Activated naive CD4-positive, alpha-beta T cell treated with anti-CD3 and anti-CD28 coated beads, Interleukin-2, amount 50 U/mL, for 16 hours (primary cell): Measurements from ENCODE around the gene BCAS3.

Experiments used
- DNase-seq: peaks from one replicate; pipeline ENCODE4 v3.0.0-alpha.2; 2020

BCAS3 gene

DNA sequence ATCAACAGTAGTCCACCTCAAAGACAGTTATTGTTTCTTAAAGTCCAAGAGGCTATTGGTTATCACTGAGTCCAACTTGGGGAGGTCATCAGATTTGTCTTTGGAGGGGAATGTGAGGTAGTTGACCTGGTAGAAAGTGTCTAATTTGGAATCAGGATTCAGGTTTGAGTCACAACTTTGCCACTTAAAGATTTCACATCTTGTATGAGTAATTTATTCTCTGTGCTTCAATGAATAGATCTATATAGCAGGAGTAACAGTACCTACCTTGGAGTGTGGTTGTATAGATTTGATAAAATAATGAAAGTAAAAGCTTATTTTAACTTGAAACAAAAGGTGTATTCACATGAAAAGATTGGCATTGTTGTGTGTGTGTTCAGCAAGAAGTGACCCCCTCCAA lies 602.7 kb downstream of the BCAS3 start:
- no peak for DNase-seq

DNA sequence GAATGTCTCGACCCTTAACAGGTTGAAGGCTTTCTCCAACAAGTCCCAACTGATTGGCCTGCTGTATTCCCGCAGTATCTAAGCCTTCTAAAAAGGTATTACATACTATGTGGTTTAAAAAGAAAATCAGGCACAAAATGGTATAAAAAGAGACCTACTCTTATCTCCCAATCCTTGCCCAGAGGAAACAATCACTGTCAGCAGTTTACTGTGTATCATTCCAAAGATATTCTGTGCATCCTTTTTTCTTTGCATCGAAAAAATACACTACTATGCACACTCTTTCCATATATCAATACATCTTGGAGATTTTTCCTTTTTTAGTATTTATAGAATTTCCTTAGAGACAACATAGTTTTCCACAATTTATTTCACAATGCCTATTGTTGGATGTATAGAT lies 603.2 kb downstream of the BCAS3 start:
- DNase-seq = no peak

DNA sequence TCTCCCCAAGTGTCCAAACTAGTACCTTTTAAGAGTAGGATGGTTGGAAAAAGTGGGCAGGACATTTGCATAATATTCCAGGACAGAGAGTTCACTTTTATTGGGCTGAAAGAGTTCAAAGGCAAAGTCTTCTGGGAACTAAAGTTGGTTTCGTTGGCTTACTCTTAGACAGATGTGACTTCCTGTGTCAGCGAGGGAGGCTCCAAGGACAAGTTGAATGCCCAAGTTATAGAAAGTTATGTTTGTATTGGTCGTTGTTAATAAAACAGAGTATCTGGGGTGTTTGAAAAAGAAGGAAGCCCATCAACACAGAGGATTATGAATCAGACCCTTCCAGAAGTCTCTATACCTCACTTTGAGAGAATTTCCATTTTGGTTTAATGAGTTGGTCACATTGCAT lies 604.7 kb downstream of the BCAS3 start:
- no peak for DNase-seq

DNA sequence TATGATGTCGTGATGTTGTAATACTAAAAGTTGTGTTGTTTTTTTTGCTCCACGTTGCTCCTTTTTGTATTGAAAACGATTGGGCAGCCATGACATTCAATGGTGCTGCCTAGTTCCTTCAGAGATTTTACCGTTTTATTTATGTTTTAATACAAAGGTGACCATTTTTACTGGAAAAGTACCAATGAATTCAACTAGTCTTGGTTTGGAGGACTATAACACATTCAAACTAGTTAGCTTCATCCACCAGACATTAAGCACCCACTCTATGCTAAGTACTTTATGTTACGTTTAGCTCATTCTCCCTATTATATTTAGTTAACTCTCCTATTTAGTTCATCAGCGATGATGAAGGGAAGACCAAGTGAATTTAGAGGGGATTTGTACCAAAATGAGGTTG lies 605.4 kb downstream of the BCAS3 start:
- no peak for DNase-seq

DNA sequence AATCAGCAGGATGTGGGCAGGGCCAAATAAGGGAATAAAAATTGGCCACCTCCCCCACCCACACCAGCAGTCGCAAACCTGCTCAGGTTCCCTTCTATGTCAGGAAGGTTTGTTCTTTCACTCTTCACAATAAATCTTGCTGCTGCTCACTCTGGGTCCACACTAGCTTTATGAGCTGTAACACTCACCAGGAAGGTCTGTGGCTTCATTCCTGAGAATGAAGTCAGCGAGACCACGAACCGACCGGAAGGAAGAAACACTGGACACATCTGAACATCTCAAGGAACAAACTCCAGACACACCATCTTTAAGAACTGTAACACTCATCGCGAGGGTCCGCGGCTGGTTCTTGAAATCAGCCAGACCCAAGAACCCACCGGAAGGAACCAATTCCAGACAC lies 606.5 kb downstream of the BCAS3 start:
- no peak for DNase-seq

DNA sequence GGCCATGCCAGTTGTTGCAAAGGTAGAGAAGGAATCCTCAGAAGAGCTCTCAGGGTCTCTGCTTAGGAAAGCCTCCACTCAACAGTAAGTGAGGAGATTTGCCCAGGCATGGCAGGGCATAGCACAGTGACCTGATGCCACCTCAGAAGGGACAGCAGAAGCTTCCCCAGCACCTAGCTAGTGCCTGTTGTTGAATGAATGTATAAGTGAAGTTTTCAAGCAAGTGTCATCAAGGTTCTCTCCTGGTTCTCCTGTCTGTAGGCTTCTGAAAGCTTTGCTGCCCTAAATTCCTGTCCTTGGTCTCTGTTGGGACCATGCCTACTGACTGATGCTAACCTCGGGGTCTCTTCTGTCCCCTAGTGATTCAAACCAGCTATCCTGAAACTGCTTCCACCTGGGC lies 607.1 kb downstream of the BCAS3 start:
- no peak for DNase-seq

DNA sequence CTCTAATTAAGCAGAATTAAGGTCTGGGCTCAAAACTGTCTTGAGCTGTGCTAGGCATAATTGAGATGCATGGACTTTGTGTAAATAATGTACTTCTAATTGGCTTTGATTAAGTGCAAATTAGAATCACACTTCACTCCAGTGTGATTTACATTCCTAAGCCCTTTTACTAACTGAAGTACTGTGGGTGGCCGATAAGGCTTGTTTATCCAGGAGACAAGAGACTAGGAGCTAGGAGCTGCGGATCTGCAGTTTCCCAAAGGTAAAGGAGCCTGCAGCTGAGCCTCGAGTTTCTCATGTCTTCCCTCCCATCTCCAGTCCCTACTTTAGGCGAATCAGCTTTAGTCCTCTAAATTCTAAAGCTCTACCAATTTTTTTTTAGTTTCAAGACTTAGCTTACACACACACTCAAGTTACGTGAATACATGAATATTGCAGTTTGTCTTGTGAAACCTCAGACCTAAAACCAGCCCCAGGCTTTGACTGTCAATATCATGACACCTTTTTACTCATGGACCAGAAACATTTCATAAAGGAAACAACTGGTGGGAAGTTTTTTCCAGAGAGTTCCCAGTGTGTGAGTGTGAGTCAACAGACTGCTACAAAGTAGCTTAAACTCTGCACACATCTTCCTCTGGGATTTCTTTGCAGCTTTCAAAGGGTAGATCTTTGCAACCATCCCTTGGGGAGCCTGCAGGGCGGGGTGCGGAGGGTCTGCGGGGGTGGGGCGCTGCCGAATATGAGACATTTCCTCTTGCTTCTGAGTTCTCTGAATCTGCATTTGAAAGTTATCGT lies 608.1 kb downstream of the BCAS3 start:
- DNase-seq = no peak

DNA sequence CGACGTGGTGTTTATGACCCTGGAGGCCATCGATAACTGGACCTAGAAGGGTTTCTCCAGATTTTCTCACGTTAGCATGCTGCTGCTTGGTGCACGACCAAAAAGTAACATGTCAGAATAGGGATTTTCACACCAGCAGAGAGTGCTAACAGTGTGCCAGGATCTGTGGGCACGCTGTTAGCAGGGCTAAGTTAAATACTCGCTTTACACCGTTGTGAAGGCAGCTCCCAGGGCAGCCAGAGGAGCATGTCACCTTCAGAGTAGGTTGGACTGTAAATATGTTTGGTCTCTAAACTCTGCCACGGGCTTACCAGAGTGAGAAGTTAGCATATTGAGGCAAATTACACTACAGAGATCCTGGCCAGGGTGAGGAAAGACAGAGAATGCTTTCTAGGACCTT lies 608.8 kb downstream of the BCAS3 start:
- no peak for DNase-seq

DNA sequence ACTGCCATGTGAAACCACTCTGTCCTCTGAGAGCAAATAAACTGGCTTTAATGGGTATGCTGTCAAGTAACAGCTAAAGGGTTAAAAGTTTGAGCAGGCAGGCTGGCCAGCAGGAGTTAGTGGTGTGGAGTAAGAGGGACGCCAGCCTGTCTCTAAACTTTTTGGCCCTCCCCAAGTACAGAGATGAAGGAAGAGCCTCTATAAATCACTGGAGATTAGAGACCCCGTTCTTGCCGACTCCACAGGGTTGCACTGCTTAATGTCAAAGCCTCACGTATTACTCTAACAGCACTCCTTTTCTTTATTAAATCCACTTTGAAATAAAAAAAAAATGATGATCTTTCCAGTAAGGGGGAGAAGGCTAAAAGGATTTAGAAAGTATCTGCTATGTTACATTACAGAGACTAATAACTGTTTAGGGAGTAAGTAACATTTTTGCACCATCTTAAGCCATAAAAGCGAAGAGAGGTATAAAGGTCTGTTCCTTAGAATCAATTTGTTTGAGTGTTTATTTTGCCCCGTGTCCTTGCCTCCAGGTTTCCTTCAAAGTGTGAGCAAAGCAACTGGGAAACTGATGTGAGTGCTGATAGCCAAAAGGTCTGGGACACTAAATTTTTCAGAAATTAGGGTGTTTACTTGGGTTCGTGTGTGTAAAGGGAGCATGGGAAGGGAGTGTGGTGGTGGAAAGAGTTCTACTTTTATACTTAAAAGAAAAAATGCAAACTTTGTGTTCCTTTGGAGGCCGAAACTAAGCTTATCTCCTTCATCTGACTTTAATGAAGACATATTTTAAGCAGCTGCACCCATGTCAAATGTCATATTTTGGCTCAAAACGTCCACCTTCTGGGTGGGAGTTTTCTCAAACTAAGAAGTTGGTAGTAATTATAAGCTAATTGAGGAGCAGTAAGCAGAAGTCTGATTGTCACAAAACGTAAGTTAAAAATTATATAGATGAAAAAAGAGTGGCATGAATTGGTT lies 612.0 kb downstream of the BCAS3 start:
- no peak for DNase-seq

DNA sequence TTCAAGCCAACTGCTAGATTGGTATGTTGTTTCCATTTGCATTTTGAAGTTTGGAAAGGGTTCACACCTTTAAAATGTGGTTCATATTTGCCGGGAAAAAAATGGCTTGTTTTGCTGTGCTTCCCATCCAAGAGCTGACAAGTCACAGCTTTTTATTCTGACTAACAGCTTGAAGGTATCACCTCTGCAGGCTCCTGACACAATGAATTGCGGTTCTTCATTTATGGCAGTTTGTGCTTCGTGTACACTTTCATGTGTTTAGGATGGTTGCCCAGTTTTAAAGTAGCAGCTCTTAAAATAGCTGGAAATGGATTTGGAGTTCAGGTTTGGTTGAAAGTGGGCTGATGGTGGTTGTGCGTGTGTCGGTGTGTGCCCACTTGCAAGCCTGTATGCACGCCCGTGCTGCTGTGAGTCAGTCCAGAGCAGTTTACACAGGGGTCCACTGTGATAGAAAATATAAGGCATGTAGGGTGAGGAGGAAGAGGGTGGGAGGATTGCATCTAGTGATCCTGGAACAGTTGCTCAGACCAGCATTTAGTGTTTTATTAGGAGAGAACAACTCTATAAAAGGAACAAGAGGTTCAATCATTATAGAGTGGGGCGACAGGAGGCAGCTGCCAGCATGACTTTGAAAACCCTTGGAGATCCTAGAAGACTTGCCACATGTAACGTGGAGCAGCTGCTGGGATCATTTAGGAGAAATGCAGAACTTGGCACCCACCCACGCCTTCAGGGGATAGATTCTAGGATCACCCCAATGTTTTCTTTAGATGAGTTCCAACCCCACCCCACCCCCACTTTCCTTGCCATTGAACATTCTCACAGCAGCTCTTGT lies 614.0 kb downstream of the BCAS3 start:
- DNase-seq = no peak

DNA sequence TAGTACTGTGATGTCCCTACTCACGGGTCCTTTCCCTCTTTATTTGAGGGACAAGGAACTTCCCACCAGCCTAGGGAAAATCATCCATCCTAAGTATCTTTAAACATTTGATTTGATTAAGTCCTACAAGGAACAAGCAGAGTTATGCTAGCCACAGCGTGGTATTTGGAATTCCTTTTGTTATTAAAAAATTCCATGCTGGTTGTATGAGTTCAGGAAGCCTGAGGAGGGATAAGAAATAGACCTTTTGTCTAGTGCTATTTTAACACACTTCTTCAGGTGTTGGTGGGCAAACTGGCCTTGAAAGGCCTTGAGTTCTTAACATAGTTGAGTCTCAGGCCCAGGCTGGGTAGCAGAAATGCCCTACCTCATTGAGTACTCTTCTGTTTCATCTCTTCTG lies 616.6 kb downstream of the BCAS3 start:
- no peak for DNase-seq

DNA sequence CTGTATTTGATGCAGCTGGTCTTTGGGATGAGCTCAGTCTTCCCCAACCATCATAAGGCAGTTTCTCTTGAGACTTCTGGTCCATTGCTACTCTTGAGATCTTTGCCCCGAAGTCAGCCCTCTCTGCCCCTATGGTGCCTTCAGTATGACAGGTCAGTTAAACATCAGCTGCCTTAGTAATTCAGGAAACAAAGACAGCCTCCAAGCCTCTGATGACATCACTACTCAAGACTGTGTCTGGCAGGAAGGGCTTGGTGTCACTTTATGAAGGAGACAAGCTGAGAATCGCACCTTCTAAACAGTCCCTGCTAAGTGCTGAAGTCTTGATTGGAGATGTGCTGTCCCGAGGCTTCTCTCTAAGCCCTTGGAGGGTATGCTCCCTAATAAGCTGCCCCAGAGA lies 617.1 kb downstream of the BCAS3 start:
- no peak for DNase-seq

DNA sequence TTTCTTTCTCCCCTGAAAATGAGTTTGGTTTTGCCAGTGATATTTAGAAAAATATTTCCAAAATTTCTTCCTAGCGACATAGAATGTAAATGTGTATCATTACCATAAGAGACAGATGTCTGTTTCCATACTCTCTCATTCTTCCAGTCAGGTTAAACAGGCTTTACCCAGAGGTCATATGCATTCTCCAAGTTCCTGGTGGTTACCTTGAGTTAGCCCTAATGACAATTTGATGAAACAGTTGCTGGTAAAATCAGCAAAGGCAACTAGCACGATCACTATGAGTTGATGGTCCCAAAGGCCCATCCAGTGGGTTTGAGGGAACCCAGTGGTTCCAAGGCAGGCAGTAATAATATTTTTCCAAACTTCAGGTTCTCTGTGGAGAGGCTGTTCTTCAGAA lies 618.4 kb downstream of the BCAS3 start:
- no peak for DNase-seq

DNA sequence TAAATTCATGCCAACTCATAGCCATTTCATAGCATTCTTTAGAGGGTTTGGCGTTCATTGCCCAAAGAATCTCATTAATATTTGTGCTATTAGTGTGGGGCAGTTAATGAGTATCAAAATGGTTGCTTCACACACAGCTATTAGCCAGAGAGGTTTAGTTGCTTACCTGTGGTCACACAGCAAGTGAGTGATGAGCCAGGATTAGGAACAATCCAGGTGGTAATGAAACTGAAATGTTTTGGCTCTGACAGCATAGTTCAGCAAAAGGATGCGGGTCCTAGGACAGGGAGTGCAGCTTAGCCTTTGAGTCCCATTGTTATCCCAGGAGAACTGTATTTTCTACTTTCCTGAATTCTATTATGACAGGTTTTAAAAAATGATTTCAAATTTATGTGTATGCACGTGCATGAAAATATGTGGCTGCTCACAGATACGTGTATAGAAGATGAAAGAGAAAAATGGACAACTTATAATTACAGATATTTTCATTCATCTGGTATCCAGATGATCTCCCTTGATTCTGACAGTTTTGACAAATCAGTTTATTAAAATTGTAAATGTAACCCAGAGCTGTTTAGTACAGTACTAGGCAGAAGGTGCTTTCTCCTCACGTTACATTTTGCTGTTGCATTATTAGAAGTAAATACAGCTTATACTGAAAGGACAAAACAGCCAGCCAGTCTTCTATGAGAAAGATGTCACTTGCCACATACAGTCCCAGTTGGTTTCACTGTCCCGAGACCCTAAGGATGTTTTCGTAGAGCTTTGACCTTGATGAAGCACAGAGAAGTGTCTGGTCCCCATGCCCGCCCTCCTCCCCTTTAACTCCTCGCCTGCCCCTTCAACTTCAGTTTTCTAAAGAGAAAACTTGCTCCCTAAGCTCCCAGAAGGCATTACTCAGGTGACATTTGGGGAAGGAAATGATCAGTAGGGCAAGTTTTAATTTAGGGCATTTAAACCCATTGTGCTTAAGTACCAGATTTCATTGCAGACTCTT lies 622.2 kb downstream of the BCAS3 start:
- DNase-seq = no peak

DNA sequence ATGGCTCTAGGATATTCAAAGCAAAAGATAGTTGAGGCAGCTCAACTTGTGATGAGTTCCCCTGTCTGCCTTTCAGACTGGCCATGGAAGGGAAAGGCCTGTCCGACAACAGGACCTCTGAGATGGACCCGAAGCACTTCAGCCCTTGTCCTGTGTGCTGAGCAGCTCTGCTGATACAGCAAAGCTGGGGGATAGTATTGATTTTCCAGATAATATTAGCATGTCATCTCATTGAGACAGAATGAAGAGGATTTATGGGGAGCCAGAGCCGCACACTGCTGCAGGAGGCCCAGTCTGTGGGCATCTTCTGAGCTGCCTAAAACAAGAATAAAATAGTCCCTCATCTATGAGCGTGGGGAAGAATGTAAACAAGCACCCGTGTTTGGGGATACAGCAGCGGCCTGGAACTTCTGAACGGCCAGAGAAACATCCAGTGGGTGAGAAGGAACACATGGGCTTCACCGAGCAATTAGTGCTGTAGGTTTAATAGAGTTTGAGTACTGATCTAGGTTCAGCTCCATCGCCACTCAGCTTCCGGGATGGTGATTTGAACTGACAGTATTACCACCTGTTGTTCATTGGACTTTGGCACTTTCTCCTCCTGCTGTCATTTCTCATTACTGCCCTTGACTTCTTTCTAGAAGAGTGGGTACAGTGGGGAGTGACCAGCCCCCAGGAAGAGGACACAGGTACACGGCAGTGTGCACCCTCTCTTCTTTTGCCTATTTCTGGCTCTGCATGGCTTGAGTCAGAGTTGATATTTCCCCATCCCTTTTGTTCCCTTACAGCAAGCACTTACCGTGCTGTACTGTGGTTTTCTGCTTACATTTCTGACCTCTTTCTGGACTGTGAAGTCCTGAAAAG lies 625.5 kb downstream of the BCAS3 start:
- DNase-seq = no peak

DNA sequence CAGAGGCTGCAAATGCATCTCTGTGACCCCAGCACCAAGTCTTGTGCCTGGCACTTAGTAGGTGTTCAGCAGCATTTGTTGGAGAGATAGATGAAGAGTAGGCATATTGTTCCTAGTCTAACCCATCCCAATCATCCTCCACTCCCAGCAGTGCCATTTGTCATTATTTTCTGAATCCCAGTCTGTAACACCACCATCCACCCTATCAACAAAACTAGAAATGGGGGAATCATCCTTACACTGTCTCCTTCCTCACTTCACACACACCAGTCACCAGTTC lies 626.1 kb downstream of the BCAS3 start:
- DNase-seq = no peak

DNA sequence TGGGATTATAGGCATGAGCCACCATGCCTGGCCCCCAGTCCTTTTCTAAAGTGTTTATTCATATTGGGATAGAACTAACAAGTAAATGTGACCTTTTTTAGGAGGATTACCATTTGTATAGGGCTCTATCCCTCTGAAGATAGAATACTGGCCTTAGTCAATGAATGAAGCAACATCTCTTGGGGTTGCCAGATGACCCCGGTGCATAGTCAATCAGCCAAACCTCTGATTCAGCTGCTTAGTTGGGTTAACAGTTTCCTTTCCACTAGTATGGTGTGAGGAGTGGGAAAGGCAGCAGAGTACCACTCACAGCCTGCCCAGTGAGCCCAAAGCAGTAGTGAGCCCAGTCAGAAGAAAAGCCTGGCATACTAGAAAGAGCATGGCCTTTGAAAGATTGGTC lies 627.4 kb downstream of the BCAS3 start:
- DNase-seq = no peak

DNA sequence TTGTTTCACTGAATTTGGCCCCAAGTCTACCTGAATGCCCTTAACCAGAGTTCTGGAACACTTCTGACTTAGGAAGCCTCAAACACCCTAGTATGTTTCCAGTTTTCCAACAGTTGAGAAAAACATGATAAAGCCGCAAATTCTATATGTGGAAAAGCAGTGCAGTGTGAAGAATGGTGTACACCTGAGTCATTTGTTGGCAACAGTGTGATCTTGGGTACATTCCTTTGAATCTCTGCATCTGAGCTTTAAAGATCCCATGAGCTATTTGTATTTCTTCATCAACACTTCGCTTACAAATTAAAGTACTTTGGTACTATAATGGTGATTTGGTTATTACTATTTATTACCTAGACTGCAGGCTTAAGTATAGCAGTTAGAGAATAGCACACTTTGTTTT lies 628.4 kb downstream of the BCAS3 start:
- DNase-seq = no peak

DNA sequence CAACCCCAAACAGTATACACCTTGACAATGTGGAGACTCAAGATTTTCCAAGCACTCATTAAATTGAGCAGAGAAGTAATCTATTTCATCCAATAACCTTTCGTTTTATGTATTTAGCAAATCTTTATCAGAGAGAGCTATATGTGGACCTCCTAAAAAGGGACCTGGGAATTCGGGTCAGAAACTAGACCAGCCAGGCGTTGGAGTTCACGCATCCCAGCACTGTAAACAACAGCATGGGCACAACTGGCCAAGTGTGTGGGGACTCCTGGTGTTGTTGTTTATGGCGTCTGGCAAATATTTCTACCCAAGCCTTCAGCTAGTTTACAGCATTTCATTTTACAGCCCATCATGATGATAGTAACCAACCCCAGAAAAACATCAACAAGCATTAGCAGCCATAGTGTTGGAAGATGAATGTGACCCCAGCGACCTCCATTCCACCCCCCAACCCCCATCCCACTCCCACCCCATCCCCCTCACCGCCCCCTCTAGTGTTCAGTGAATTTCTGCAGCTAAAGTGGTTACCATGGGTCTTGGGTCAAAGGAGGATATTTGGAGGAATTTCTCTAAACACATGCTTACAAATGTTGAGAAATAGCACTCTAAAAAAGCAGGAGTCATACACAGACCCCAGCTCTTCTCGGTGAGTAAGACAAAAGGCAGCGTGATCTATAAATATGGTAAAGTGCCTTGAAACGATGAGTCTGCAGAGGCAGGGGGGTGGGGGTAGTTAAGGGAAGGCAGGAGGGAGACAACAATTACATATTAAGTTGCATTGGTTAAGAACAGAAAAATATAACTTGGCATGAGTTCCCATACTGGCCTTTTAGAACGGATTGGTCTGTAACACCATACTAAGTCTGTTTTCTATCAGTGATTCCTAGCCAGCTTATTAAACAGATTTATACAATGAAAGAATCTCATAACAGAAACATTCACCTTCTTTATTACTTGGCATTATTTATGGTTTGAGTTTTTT lies 630.5 kb downstream of the BCAS3 start:
- DNase-seq = no peak
